GOT3 (cell line): Measurements from ENCODE around the gene GPR160.

Experiments used
- DNase-seq: peaks from one replicate; lab custom pipeline; 2025; ENCODE audit warnings: mixed read lengths; lab: John Stamatoyannopoulos, UW

Gene GPR160

DNA sequence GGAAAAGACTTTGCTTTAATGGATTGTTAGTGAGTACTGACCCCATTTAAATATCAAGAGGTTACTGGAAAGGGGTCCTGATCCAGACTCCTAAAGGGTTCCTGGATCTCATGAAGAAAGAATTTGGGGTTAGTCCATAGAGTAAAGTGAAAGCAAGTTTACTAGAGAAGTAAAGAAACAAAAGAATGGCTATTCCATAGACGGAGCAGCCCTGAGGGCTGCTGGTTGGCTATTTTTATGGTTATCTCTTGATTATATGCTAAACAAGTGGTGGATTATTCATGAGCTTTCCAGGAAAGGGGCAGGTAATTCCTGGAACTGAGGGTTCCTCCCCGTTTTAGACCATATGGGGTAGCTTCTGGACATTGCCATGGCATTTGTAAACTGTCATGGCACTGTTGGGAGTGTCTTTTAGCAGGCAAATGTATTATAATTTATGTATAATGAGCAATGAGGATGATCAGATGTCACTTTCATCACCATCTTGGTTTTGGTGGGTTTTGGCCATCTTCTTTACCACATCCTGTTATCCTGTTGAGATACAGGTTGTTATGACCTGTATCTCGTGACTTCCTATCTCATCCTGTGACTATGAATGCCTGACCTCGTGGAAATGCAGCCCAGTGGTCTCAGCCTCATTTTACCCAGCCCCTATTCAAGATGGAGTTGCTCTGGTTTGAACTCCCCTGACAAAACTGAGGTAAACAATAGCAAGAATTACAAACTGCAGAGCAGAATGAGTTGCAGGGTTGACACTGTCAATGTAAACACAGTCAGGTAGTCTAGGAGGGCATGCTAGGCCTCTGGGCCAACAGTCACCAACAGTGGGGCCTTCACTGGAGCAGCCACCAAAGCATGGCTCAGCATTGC is 10.3 kb upstream of the GPR160 start:
- DNase-seq: no peak

- no peak for DNase-seq
Observed at GRCh38 chr3:170033489-170033888, 4.3 kb upstream of the GPR160 start.

- no peak for DNase-seq
Observed at GRCh38 chr3:170038434-170039110, 777 bp downstream of the GPR160 start.

GRCh38 chr3:170040418-170040817 is 2.6 kb downstream of the GPR160 start:
- no peak for DNase-seq

- no peak for DNase-seq
Observed at GRCh38 chr3:170043506-170043905, 5.7 kb downstream of the GPR160 start.

GRCh38 chr3:170044271-170044670 is 6.5 kb downstream of the GPR160 start:
- DNase-seq: no peak

- no peak for DNase-seq
Observed at GRCh38 chr3:170044795-170045244, 7.0 kb downstream of the GPR160 start.

- DNase-seq: no peak
Observed at GRCh38 chr3:170046269-170047132, 8.7 kb downstream of the GPR160 start.

DNA sequence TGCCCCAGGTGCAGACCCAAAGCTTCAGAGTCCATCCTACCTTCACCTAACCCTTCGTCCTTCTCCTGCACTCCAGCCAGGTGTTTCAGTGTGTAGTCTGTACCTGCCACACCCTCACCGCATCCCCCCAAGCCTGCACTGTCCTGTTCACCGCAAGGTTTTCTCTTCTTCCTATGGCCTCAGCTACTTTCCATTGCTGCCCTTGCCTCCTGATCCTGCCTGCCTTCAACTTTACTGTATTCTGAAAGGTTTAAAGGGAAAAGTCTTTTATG is 9.3 kb downstream of the GPR160 start:
- DNase-seq: no peak

DNA sequence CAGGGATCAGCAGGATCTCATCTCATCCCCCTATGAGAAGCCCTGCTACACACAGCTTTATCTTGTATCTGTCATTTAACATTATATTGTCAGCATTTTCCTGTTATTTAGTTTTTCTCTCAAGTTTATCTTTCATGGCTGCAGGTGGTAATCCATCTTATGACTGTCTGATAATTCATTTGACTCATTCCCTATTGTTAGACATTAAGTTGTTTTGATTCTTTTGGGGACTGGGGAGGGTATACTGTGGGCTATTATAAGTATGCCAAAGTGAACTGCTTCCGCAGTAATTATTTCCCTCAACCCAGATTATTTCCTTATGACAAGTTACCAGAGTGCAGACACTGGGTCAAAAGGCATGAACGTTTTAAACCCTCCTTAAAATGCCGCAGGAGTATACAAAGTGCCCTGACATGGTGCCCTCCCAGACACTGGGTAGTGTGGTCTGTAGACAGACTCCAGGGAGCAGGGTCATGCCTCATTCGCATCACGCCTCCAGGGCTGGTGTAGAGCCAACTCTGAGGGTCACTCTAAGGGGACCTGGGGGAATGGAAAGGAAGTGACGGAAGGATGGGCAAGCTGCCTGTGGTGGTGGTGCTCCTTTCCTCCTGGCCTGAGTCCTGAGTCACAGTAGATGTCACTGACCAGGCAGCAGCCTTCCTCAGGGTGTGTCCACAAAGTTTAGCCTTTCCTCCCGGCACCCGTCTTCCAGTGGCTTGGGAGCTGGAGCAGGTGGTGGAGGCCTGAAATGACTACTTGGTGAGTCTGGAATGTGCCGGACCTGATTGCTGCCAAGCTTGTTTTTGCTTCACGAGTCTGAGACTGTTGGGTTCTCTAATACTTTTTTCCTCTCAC is 11.6 kb downstream of the GPR160 start:
- DNase-seq: peak; percentile 67

DNA sequence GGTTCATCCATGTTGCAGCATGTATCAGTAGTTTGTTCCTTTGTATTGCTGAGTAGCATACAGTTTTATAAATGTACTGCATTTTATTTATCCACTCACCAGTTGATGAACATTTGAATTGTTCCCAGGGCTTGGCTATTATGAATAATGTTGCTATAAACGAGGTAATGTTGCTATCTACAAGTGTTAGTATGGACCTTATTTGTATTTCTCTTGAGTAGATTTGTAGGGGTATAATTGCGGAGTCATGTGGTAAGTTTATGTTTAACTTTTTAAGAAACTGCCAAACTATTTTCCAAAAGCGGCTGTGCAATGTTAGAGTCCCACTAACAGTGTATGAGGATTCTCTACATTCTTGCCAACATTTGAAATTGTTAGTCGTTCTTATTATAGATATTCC is 13.0 kb downstream of the GPR160 start:
- DNase-seq: no peak

- DNase-seq: no peak
Observed at GRCh38 chr3:170052398-170052797, 14.6 kb downstream of the GPR160 start.

- no peak for DNase-seq
Observed at GRCh38 chr3:170054204-170054603, 16.4 kb downstream of the GPR160 start.

GRCh38 chr3:170055209-170055608 is 17.4 kb downstream of the GPR160 start:
- DNase-seq: no peak

GRCh38 chr3:170056710-170057454 is 19.1 kb downstream of the GPR160 start:
- DNase-seq: no peak

- no peak for DNase-seq
Observed at GRCh38 chr3:170057550-170057949, 19.8 kb downstream of the GPR160 start.

- no peak for DNase-seq
Observed at GRCh38 chr3:170058127-170058526, 20.3 kb downstream of the GPR160 start.

DNA sequence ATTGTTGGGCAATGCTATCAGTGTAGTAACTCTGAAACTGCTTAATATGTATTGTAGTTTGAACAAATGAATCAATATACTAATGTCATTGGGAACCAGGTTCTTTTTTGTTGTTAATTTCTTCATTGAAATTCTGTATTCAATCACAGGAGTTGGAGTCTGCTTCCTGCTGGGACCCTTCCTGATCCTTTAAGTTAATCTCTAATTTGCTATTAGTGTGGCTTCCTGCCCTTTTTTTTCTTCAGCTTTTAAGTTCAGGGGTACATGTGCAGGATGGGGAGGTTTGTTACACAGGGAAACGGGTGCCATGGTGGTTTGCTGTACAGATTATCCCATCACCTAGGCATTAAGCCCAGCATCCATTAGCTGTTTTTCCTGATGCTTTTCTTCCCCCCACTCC is 21.7 kb downstream of the GPR160 start:
- DNase-seq: no peak

DNA sequence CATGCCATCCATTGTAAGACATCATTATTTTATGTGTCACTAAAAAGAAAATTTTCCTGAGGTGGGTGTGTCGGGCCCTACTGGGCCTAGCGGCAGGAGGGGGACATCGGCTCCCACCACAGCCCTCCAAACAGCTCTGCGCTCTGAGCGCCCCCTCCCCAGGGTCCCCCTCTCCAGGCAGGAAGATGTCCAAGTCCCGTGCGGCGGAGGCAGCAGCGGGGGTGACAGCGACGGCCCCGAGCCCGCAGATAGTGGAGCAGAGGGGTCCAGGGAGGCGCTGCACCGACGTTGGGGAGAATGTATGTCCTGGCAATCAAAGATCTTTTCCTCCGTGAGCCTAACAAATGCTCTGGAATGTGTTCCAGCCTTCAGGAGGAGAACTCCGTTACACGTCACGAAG is 24.3 kb downstream of the GPR160 start:
- DNase-seq: no peak

DNA sequence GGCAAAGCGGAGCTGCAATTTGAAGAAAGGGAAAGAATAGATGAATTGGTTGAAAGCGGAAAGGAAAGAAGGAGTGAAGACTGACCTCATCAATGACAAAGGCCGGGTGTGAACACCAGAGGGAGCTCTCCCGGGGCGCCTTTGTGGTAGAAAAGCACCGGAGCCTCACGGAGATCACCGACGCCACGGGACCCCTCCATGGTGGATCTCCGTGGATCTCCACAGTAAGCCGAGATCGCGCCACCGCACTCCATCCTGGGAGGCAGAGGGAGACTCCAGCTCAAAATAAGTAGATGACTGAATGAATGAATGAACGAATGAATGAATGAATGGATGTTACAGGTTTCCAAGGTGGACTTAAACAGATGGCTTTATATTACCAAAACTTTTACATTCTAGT is 25.0 kb downstream of the GPR160 start:
- DNase-seq: no peak

- no peak for DNase-seq
Observed at GRCh38 chr3:170063691-170064090, 25.9 kb downstream of the GPR160 start.
